HepG2 (cell line): ENCODE data around the gene CREM. TPM values are rescaled to one million over a fixed set of nuclear protein-coding genes. Genes with fewer than 3 reads are reported as not detected.

Experiments
- ATAC-seq: fragments of 200-7000 bp; cut with Tn5 transposase; 3 replicates; pipeline ENCODE4 v1.9.1; 2020; ENCODE audit warnings: mild to moderate bottlenecking, moderate library complexity
- BruUV-seq: library from RNA; stranded (reverse); fragments of 400-500 nt; replicated peaks from 2 replicates; lab custom pipeline; 2021; lab: Mats Ljungman, UMichigan
- CTCF ChIA-PET: fragments of 300-600 bp; formaldehyde crosslinking; extraction: SDS; loops from one replicate; lab custom pipeline; 2021; ENCODE audit warnings: low total read pairs, inconsistent platforms, low intra/inter-chr PET ratio; lab: Yijun Ruan, JAX
- POLR2A ChIA-PET: fragments of 350-600 bp; sonication (Branson Sonifier 250); formaldehyde crosslinking; loops from one replicate; lab custom pipeline; 2020; ENCODE audit warnings: antibody characterized with exemption, inconsistent platforms; lab: Yijun Ruan, JAX
- DNase-seq: peaks from one replicate; pipeline ENCODE4 v3.0.0-alpha.2; 2015; ENCODE audit warnings: low spot score
- FAIRE-seq: peaks from 3 replicates; lab custom pipeline; 2011; peaks lifted over from hg19 to GRCh38; lab: Jason Lieb, UNC
- H2AFZ ChIP-seq: one replicate; pipeline ENCODE4 v1.6.1; 2011; ENCODE audit warnings: low read length, inconsistent platforms
- H3K27ac ChIP-seq: fragments of 300-600 bp; 3 replicates; pipeline ENCODE4 v1.8.0; 2011; ENCODE audit warnings: mixed run types, mild to moderate bottlenecking, mixed read lengths, low read length, inconsistent platforms; ENCODE audit not compliant: insufficient read depth; ENCODE audit errors: extremely low read length
- H3K27me3 ChIP-seq, 2 experiments: fragments of 200-600 bp in 1 of 2; 2 replicates in 1 of 2; 3 replicates in 1 of 2; pipeline versions ENCODE4 v1.6.0 to v1.8.0; 2011; ENCODE audit warnings: low read length in 2 of 2, mild to moderate bottlenecking in 2 of 2, moderate library complexity in 2 of 2, inconsistent platforms in 1 of 2; ENCODE audit not compliant: insufficient read depth in 2 of 2, control insufficient read depth in 1 of 2
- H3K36me3 ChIP-seq, 2 experiments: fragments of 200-600 bp in 1 of 2; replicated peaks in 1 of 2; 2 replicates in 1 of 2; 3 replicates in 1 of 2; pipeline versions ENCODE4 v1.5.1 to v1.8.0; 2011; ENCODE audit warnings: low read length in 2 of 2, inconsistent platforms in 1 of 2; ENCODE audit not compliant: insufficient read depth in 2 of 2, control insufficient read depth in 1 of 2
- H3K4me1 ChIP-seq: 2 replicates; pipeline ENCODE4 v1.5.1; 2012; ENCODE audit warnings: low read length, inconsistent platforms; ENCODE audit not compliant: insufficient read depth
- H3K4me2 ChIP-seq: 2 replicates; pipeline ENCODE4 v1.6.0; 2011; ENCODE audit warnings: low read depth, low read length, inconsistent platforms
- H3K4me3 ChIP-seq, 3 experiments: fragments of 200-600 bp in 1 of 3; sonication (generic), shearing (Covaris generic) in 1 of 3; replicated peaks in 1 of 3; 2 replicates each; pipeline ENCODE4 v1.5.1; 2011 to 2016; ENCODE audit warnings: low read length in 3 of 3, inconsistent platforms in 2 of 3, low read depth in 2 of 3, mild to moderate bottlenecking in 2 of 3, control low read depth in 1 of 3, mixed read lengths in 1 of 3; ENCODE audit not compliant: insufficient read depth in 1 of 3
- H3K79me2 ChIP-seq: one replicate; pipeline ENCODE4 v1.6.1; 2011; ENCODE audit warnings: low read length, inconsistent platforms; ENCODE audit not compliant: insufficient read depth
- H3K9ac ChIP-seq: 2 replicates; pipeline ENCODE4 v1.6.0; 2011; ENCODE audit warnings: mild to moderate bottlenecking, low read depth, low read length, inconsistent platforms; ENCODE audit not compliant: insufficient read depth
- H3K9me3 ChIP-seq: 2 replicates; pipeline ENCODE4 v1.5.1; 2012; ENCODE audit warnings: mild to moderate bottlenecking, low read length
- H4K20me1 ChIP-seq: 2 replicates; pipeline ENCODE4 v1.6.0; 2011; ENCODE audit warnings: inconsistent platforms, mild to moderate bottlenecking, low read length, moderate library complexity; ENCODE audit not compliant: insufficient read depth
- CEBPB ChIP-seq: IDR thresholded peaks from 2 replicates; pipeline ENCODE4 v1.6.1; 2011; ENCODE audit warnings: low read depth, low read length, improper control_type of control experiment, borderline replicate concordance
- CREM ChIP-seq, 2 experiments: sonication (generic) in 1 of 2; formaldehyde crosslinking in 1 of 2; IDR thresholded peaks; 2 replicates each; pipeline versions ENCODE4 v1.4.0 to v1.6.1; 2016 to 2020; ENCODE audit warnings: antibody characterized with exemption in 1 of 2, mild to moderate bottlenecking in 1 of 2, missing genetic modification reagents in 1 of 2
- ELF1 ChIP-seq: sonication (generic); formaldehyde crosslinking; IDR thresholded peaks from 2 replicates; pipeline ENCODE4 v1.4.0; 2020; ENCODE audit warnings: missing genetic modification reagents
- EZH2 ChIP-seq: conservative IDR thresholded peaks from 2 replicates; pipeline ENCODE4 v1.6.1; 2012; ENCODE audit warnings: mild to moderate bottlenecking, low read depth, low read length, moderate library complexity
- SP140L ChIP-seq: sonication (generic); formaldehyde crosslinking; IDR thresholded peaks from 2 replicates; pipeline ENCODE4 v1.4.0; 2020; ENCODE audit warnings: missing genetic modification reagents, borderline replicate concordance
- THAP11 ChIP-seq: IDR thresholded peaks from 2 replicates; pipeline ENCODE4 v1.6.1; 2016; ENCODE audit warnings: missing biosample characterization, missing genetic modification reagents
- ZBTB21 ChIP-seq: sonication (generic); formaldehyde crosslinking; IDR thresholded peaks from 2 replicates; pipeline ENCODE4 v1.4.0; 2020; ENCODE audit warnings: missing genetic modification reagents
- WGBS: methylation state at CpG from one replicate; pipeline ENCODE4 v1.1.6; 2017; ENCODE audit warnings: low lambda C conversion rate; 5-methylcytosine and 5-hydroxymethylcytosine counted together
- in situ Hi-C: cut with HindIII; loops from 2 replicates; pipeline ENCODE4 v1.10.0; 2017; ENCODE audit warnings: low pct_unique_long_range_greater_than_20kb; ENCODE audit not compliant: extremely low pct_ligation_motif_present
- intact Hi-C: fragments of 100-400 bp; cut with micrococcal nuclease; formaldehyde crosslinking; loops from one replicate; pipeline ENCODE4 v1.10.0; 2022; ENCODE audit not compliant: unreplicated experiment
- polyA plus RNA-seq, 8 experiments: library from polyadenylated mRNA; depleted of rRNA in 3 of 8; stranded (reverse) in 7 of 8; unstranded in 1 of 8; fragments of >200 nt; fragmentation: Illumina TruSeq in 4 of 8; extraction: Trizol in 4 of 8; gene quantifications; 2 replicates each; pipeline versions ENCODE4 v1.2.1 to v1.2.3, GENCODE V29; 2011 to 2016; ENCODE audit warnings: low read depth in 4 of 8, missing spikeins in 1 of 8, mixed read lengths in 1 of 8; ENCODE audit not compliant: insufficient read depth in 1 of 8
- total RNA-seq, 5 experiments: library from RNA; depleted of rRNA; stranded (reverse); fragments of >200 nt; fragmentation: Illumina TruSeq; extraction: Trizol; gene quantifications; 2 replicates each; pipeline ENCODE4 v1.2.3, GENCODE V29; 2016; ENCODE audit warnings: low read depth in 1 of 5
- TF ChIP-seq, protein P1 (sequence below): sonication (generic); formaldehyde crosslinking; IDR thresholded peaks from 2 replicates; pipeline ENCODE4 v1.4.0; 2020; ENCODE audit warnings: missing genetic modification reagents, borderline replicate concordance
- TF ChIP-seq, protein P2 (sequence below): sonication (generic); formaldehyde crosslinking; IDR thresholded peaks from 2 replicates; pipeline ENCODE4 v1.4.0; 2020; ENCODE audit warnings: mild to moderate bottlenecking, low read depth, missing genetic modification reagents
- TF ChIP-seq, protein P3 (sequence below): sonication (generic); formaldehyde crosslinking; conservative IDR thresholded peaks from 2 replicates; pipeline ENCODE4 v1.4.0; 2020; ENCODE audit warnings: mild to moderate bottlenecking, missing genetic modification reagents, moderate library complexity
- TF ChIP-seq, protein P4 (sequence below): sonication (generic); formaldehyde crosslinking; IDR thresholded peaks from 2 replicates; pipeline ENCODE4 v1.4.0; 2020; ENCODE audit warnings: missing genetic modification reagents, borderline replicate concordance
- TF ChIP-seq, protein P5 (sequence below): IDR thresholded peaks from 2 replicates; pipeline ENCODE4 v1.6.1; 2016; ENCODE audit warnings: low read depth, borderline replicate concordance
- TF ChIP-seq, protein P6 (sequence below): sonication (generic); formaldehyde crosslinking; IDR thresholded peaks from 2 replicates; pipeline ENCODE4 v1.5.0; 2020; ENCODE audit warnings: missing genetic modification reagents, mild to moderate bottlenecking, borderline replicate concordance

Gene CREM
- total and polyA plus RNA-seq, 2 of the 13 experiments (the other 11 are each of a cell fraction or from before 2014, with no cell fraction given): 21.3 to 25.4 TPM

DNA sequence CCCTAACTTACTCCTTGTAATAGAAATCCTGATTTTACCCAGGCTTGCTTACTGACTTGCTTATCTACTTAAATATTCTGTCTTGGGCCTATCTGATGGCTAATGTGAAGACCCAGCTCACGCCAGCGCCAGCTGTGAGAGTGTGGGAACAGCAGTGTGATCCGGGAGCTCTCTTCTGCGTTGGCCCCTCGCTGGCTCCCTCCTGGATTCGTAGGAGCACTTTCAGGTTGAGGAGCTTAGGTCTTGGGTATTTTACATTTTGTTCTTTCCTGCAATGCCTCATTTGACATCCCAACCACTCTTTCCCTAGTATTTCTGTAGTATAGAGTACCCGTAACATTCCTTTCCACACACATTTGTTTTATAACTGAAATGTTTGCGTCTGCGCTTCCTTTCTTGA is 51.7 kb downstream of the CREM start:
- ChIA-PET POLR2A (no interaction called here), CTCF (no interaction called here)
- no peak for ATAC-seq
- DNase-seq: no peak
- BruUV-seq: no TSS peak
- Histone ChIP-seq H4K20me1 (no peaks in the 10 kb centered on the region), H3K27me3 (no peaks in the 10 kb centered on the region), H3K4me3 (no peak overlapping the region), H2AFZ (no peak overlapping the region), H3K36me3 (no peaks in the 10 kb centered on the region), H3K27ac (no peak overlapping the region), H3K9ac (no peak overlapping the region), H3K4me1 (no peaks in the 10 kb centered on the region), H3K4me2 (no peak overlapping the region), H3K9me3 (no peaks in the 10 kb centered on the region), H3K79me2 (no peaks in the 10 kb centered on the region)
- 96% methylated on average over 9 of the region's 9 CpGs for WGBS
- no peak for TF ChIP-seq CEBPB
- TF ChIP-seq, protein P1, sequence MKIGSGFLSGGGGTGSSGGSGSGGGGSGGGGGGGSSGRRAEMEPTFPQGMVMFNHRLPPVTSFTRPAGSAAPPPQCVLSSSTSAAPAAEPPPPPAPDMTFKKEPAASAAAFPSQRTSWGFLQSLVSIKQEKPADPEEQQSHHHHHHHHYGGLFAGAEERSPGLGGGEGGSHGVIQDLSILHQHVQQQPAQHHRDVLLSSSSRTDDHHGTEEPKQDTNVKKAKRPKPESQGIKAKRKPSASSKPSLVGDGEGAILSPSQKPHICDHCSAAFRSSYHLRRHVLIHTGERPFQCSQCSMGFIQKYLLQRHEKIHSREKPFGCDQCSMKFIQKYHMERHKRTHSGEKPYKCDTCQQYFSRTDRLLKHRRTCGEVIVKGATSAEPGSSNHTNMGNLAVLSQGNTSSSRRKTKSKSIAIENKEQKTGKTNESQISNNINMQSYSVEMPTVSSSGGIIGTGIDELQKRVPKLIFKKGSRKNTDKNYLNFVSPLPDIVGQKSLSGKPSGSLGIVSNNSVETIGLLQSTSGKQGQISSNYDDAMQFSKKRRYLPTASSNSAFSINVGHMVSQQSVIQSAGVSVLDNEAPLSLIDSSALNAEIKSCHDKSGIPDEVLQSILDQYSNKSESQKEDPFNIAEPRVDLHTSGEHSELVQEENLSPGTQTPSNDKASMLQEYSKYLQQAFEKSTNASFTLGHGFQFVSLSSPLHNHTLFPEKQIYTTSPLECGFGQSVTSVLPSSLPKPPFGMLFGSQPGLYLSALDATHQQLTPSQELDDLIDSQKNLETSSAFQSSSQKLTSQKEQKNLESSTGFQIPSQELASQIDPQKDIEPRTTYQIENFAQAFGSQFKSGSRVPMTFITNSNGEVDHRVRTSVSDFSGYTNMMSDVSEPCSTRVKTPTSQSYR (CRISPR knock-in tag): no peak
- TF ChIP-seq, protein P2, sequence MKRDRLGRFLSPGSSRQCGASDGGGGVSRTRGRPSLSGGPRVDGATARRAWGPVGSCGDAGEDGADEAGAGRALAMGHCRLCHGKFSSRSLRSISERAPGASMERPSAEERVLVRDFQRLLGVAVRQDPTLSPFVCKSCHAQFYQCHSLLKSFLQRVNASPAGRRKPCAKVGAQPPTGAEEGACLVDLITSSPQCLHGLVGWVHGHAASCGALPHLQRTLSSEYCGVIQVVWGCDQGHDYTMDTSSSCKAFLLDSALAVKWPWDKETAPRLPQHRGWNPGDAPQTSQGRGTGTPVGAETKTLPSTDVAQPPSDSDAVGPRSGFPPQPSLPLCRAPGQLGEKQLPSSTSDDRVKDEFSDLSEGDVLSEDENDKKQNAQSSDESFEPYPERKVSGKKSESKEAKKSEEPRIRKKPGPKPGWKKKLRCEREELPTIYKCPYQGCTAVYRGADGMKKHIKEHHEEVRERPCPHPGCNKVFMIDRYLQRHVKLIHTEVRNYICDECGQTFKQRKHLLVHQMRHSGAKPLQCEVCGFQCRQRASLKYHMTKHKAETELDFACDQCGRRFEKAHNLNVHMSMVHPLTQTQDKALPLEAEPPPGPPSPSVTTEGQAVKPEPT (CRISPR knock-in tag): no peak
- no peak for TF ChIP-seq EZH2
- TF ChIP-seq CREM (IDR thresholded peaks at IDR 0.05): no peak
- no peak for TF ChIP-seq CREM (CRISPR knock-in tag; IDR thresholded peaks at IDR 0.05)
- TF ChIP-seq, protein P3, sequence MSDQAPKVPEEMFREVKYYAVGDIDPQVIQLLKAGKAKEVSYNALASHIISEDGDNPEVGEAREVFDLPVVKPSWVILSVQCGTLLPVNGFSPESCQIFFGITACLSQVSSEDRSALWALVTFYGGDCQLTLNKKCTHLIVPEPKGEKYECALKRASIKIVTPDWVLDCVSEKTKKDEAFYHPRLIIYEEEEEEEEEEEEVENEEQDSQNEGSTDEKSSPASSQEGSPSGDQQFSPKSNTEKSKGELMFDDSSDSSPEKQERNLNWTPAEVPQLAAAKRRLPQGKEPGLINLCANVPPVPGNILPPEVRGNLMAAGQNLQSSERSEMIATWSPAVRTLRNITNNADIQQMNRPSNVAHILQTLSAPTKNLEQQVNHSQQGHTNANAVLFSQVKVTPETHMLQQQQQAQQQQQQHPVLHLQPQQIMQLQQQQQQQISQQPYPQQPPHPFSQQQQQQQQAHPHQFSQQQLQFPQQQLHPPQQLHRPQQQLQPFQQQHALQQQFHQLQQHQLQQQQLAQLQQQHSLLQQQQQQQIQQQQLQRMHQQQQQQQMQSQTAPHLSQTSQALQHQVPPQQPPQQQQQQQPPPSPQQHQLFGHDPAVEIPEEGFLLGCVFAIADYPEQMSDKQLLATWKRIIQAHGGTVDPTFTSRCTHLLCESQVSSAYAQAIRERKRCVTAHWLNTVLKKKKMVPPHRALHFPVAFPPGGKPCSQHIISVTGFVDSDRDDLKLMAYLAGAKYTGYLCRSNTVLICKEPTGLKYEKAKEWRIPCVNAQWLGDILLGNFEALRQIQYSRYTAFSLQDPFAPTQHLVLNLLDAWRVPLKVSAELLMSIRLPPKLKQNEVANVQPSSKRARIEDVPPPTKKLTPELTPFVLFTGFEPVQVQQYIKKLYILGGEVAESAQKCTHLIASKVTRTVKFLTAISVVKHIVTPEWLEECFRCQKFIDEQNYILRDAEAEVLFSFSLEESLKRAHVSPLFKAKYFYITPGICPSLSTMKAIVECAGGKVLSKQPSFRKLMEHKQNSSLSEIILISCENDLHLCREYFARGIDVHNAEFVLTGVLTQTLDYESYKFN (CRISPR knock-in tag): no peak
- TF ChIP-seq ELF1 (CRISPR knock-in tag): no peak
- TF ChIP-seq ZBTB21 (CRISPR knock-in tag): no peak
- TF ChIP-seq, protein P4, sequence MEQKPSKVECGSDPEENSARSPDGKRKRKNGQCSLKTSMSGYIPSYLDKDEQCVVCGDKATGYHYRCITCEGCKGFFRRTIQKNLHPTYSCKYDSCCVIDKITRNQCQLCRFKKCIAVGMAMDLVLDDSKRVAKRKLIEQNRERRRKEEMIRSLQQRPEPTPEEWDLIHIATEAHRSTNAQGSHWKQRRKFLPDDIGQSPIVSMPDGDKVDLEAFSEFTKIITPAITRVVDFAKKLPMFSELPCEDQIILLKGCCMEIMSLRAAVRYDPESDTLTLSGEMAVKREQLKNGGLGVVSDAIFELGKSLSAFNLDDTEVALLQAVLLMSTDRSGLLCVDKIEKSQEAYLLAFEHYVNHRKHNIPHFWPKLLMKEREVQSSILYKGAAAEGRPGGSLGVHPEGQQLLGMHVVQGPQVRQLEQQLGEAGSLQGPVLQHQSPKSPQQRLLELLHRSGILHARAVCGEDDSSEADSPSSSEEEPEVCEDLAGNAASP (CRISPR knock-in tag): no peak
- no peak for TF ChIP-seq THAP11 (CRISPR knock-in tag)
- no peak for TF ChIP-seq SP140L
- TF ChIP-seq, protein P5, sequence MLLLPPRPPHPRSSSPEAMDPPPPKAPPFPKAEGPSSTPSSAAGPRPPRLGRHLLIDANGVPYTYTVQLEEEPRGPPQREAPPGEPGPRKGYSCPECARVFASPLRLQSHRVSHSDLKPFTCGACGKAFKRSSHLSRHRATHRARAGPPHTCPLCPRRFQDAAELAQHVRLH (CRISPR knock-in tag): no peak
- TF ChIP-seq, protein P6, sequence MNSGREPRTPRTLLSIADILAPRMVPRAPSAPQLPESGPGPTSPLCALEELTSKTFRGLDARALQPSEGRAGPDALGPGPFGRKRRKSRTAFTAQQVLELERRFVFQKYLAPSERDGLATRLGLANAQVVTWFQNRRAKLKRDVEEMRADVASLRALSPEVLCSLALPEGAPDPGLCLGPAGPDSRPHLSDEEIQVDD (CRISPR knock-in tag): no peak
- FAIRE-seq: no peak
- in situ Hi-C loops (no loop called here), intact Hi-C loops (no loop called here)
